Loucy (cell line): ENCODE data around the gene FSTL4.

Experiments used
- H2AFZ ChIP-seq: fragments of 200-600 bp; sonication (generic); 2 replicates; pipeline ENCODE4 v1.6.0; 2016; ENCODE audit warnings: antibody characterized with exemption, mild to moderate bottlenecking, low read length, moderate library complexity
- H3F3A ChIP-seq: fragments of 200-600 bp; 2 replicates; pipeline ENCODE4 v1.6.0; 2016; ENCODE audit warnings: antibody characterized with exemption, low read depth, mild to moderate bottlenecking
- H3K27me3 ChIP-seq: fragments of 200-600 bp; sonication (generic); 2 replicates; pipeline ENCODE4 v1.6.1; 2014; ENCODE audit warnings: low read length, mild to moderate bottlenecking; ENCODE audit not compliant: insufficient read depth, poor library complexity, severe bottlenecking
- H3K36me3 ChIP-seq: fragments of 200-600 bp; sonication (generic); 2 replicates; pipeline ENCODE4 v1.6.1; 2016; ENCODE audit warnings: low read length; ENCODE audit not compliant: insufficient read depth
- H3K4me1 ChIP-seq: fragments of 200-600 bp; sonication (generic); 2 replicates; pipeline ENCODE4 v1.5.1; 2014; ENCODE audit warnings: low read length, mild to moderate bottlenecking; ENCODE audit not compliant: insufficient read depth, poor library complexity, severe bottlenecking
- H3K4me2 ChIP-seq: fragments of 200-600 bp; sonication (generic); 2 replicates; pipeline ENCODE4 v1.6.0; 2014; ENCODE audit warnings: antibody characterized with exemption, low read length, low read depth, mild to moderate bottlenecking; ENCODE audit not compliant: poor library complexity, severe bottlenecking
- H3K4me3 ChIP-seq: fragments of 200-600 bp; sonication (generic); 2 replicates; pipeline ENCODE4 v1.5.1; 2014; ENCODE audit warnings: low read length, mild to moderate bottlenecking, mixed read lengths; ENCODE audit not compliant: poor library complexity, severe bottlenecking
- H3K79me2 ChIP-seq: fragments of 200-600 bp; sonication (generic); 2 replicates; pipeline ENCODE4 v1.6.1; 2014; ENCODE audit warnings: low read length; ENCODE audit not compliant: insufficient read depth
- H3K9ac ChIP-seq: fragments of 200-600 bp; sonication (generic); 2 replicates; pipeline ENCODE4 v1.6.0; 2014; ENCODE audit warnings: mild to moderate bottlenecking, low read depth, low read length, moderate library complexity; ENCODE audit not compliant: poor library complexity, severe bottlenecking
- H3K9me2 ChIP-seq: fragments of 200-600 bp; sonication (generic); replicated peaks from 2 replicates; pipeline ENCODE4 v1.6.1; 2016; ENCODE audit warnings: low read depth, low read length, mixed read lengths
- H3K9me3 ChIP-seq: fragments of 200-600 bp; sonication (generic); 2 replicates; pipeline ENCODE4 v1.6.1; 2014; ENCODE audit warnings: mild to moderate bottlenecking, antibody characterized with exemption, low read length, low read depth; ENCODE audit not compliant: insufficient read depth
- H4K20me1 ChIP-seq: fragments of 200-600 bp; sonication (generic); 2 replicates; pipeline ENCODE4 v1.6.0; 2014; ENCODE audit warnings: antibody characterized with exemption, low read length, mild to moderate bottlenecking; ENCODE audit not compliant: insufficient read depth, poor library complexity, severe bottlenecking
- EZH2phosphoT487 ChIP-seq: fragments of 200-600 bp; IDR thresholded peaks from 2 replicates; pipeline ENCODE4 v1.6.1; 2018; ENCODE audit warnings: antibody characterized with exemption, mild to moderate bottlenecking, moderate library complexity, borderline replicate concordance
- TF ChIP-seq, protein P1 (sequence below): fragments of 200-600 bp; sonication (generic); conservative IDR thresholded peaks from 2 replicates; pipeline ENCODE4 v1.5.1; 2014; ENCODE audit warnings: mild to moderate bottlenecking, antibody characterized with exemption, low read length

Gene FSTL4

GRCh38 chr5:133303298-133303697 lies 309.0 kb downstream of the FSTL4 start:
- no peaks in the 10 kb centered on the region for H4K20me1 ChIP-seq
- TF ChIP-seq EZH2phosphoT487 = no peak
- TF ChIP-seq, protein P1, sequence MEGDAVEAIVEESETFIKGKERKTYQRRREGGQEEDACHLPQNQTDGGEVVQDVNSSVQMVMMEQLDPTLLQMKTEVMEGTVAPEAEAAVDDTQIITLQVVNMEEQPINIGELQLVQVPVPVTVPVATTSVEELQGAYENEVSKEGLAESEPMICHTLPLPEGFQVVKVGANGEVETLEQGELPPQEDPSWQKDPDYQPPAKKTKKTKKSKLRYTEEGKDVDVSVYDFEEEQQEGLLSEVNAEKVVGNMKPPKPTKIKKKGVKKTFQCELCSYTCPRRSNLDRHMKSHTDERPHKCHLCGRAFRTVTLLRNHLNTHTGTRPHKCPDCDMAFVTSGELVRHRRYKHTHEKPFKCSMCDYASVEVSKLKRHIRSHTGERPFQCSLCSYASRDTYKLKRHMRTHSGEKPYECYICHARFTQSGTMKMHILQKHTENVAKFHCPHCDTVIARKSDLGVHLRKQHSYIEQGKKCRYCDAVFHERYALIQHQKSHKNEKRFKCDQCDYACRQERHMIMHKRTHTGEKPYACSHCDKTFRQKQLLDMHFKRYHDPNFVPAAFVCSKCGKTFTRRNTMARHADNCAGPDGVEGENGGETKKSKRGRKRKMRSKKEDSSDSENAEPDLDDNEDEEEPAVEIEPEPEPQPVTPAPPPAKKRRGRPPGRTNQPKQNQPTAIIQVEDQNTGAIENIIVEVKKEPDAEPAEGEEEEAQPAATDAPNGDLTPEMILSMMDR = no peak
- no peaks in the 10 kb centered on the region for H3K9me3 ChIP-seq
- no peaks in the 10 kb centered on the region for H3K79me2 ChIP-seq
- H3K9me2 ChIP-seq = no peaks in the 10 kb centered on the region
- no peak overlapping the region for H2AFZ ChIP-seq
- H3K36me3 ChIP-seq = no peaks in the 10 kb centered on the region
- H3K4me1 ChIP-seq = no peaks in the 10 kb centered on the region
- no peak overlapping the region for H3K4me3 ChIP-seq
- H3K4me2 ChIP-seq = no peak overlapping the region
- no peaks in the 10 kb centered on the region for H3F3A ChIP-seq
- no peaks in the 10 kb centered on the region for H3K27me3 ChIP-seq
- H3K9ac ChIP-seq = no peak overlapping the region

DNA sequence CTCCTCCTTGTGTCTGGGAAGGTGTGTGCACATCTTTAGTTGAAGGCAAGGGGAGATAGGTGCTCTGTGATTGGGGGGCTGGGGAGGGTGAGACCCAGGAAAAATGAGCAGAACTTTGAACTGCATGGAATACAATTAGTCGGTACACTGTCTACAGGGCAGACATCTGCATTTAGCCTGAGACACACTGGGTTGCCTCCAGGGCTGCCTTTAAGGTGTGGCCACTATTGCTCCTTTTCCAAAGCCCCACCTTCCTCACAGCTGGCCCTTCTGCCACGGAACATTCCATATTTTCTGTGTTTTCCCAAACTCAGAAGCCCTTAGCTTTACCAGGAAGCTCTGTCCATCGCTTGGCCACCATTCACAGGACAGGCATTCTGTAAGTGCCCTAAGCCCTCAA lies 312.6 kb downstream of the FSTL4 start:
- Histone ChIP-seq H2AFZ (no peak overlapping the region), H3K9me3 (no peaks in the 10 kb centered on the region), H3K4me3 (no peak overlapping the region), H3K9ac (no peak overlapping the region), H3K4me1 (no peaks in the 10 kb centered on the region), H3K27me3 (no peaks in the 10 kb centered on the region), H3K79me2 (no peaks in the 10 kb centered on the region), H3K4me2 (no peak overlapping the region), H3F3A (no peaks in the 10 kb centered on the region), H3K9me2 (no peaks in the 10 kb centered on the region), H3K36me3 (no peaks in the 10 kb centered on the region), H4K20me1 (no peaks in the 10 kb centered on the region)
- TF ChIP-seq, protein P1 = no peak
- TF ChIP-seq EZH2phosphoT487 = no peak

DNA sequence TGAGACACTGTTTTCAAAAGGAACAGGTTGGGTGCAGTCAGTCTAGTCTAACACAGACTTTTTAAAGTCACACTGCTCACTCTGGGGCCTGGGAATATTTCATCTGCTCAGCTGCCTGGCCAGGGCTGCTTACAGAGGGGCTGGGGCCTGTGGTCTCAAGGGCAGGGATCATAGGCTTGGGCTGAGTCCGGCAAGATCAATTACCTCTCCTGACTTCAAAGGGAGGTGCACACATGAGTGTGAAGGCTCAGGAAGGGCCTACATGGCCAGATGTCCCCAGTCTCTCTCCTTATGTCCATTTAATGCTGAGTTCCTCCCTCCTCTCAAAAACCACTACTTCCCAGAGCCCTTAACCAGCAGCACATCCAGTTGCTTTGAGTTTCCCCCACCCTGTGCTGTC lies 313.3 kb downstream of the FSTL4 start:
- Histone ChIP-seq H3K79me2 (no peaks in the 10 kb centered on the region), H3K9ac (no peak overlapping the region), H3K9me2 (no peaks in the 10 kb centered on the region), H3K36me3 (no peaks in the 10 kb centered on the region), H2AFZ (no peak overlapping the region), H3F3A (no peaks in the 10 kb centered on the region), H3K9me3 (no peaks in the 10 kb centered on the region), H3K4me1 (no peaks in the 10 kb centered on the region), H4K20me1 (no peaks in the 10 kb centered on the region), H3K27me3 (no peaks in the 10 kb centered on the region), H3K4me3 (no peak overlapping the region), H3K4me2 (no peak overlapping the region)
- TF ChIP-seq EZH2phosphoT487 = no peak
- TF ChIP-seq, protein P1 = no peak
